GM13976 (cell line): ENCODE results near the gene SNCA.

Experiments used
- DNase-seq: peaks from one replicate; pipeline ENCODE4 v3.0.0; 2012; ENCODE audit warnings: low spot score
- in situ Hi-C: fragments of 300-500 bp; cut with MboI; formaldehyde crosslinking; loops from one replicate; pipeline ENCODE4 v1.12.0; 2022; ENCODE audit warnings: low sequenced_read_pairs, mixed read lengths, inconsistent platforms; ENCODE audit not compliant: unreplicated experiment
- TF ChIP-seq, protein P1 (sequence below): IDR thresholded peaks from 2 replicates; pipeline ENCODE4 v1.5.1; 2012; ENCODE audit warnings: borderline replicate concordance, mild to moderate bottlenecking; ENCODE audit not compliant: insufficient read depth; ENCODE audit errors: extremely low read depth, missing control alignments, control extremely low read depth

The SNCA gene

DNA sequence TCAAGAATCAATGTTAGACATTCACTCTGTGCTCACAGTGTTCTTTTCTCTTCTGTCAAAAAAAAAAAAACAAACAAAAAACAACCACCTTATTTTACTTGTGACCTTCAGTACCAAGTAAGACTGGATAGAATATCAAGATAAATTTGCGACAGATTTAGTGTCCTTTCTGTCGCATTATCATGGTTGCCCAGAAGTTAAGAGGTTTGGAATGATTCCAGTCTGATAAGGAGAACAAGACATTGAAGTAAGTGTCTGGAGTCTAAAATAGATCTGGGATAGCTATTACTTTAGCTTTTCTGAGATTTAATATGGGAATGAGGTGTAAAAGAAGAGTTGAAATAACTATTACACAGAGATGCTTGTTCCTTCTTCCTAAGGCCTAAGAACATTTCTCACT lies 31.7 kb downstream of the SNCA start:
- in situ Hi-C loops = no loop called here
- TF ChIP-seq, protein P1, sequence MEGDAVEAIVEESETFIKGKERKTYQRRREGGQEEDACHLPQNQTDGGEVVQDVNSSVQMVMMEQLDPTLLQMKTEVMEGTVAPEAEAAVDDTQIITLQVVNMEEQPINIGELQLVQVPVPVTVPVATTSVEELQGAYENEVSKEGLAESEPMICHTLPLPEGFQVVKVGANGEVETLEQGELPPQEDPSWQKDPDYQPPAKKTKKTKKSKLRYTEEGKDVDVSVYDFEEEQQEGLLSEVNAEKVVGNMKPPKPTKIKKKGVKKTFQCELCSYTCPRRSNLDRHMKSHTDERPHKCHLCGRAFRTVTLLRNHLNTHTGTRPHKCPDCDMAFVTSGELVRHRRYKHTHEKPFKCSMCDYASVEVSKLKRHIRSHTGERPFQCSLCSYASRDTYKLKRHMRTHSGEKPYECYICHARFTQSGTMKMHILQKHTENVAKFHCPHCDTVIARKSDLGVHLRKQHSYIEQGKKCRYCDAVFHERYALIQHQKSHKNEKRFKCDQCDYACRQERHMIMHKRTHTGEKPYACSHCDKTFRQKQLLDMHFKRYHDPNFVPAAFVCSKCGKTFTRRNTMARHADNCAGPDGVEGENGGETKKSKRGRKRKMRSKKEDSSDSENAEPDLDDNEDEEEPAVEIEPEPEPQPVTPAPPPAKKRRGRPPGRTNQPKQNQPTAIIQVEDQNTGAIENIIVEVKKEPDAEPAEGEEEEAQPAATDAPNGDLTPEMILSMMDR = no peak

DNA sequence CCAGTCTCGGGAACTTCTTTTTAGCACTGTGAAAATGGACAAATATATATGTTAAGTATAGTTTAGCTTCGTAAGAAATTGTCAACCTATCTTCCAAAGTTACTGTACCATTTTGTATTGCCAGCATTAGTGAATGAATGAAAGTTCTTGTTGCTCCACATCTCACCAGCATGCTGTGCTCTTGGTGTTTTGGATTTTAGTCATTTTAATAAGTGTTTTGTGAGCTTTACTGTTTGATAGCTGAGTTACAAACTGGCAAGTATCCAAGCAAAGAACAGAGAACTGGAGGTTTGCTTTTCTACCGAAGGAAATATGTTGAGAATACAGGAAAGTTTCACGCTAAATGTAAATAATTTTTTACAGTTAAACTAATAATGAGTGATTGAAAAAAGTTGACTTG lies 33.0 kb downstream of the SNCA start:
- in situ Hi-C loops = no loop called here
- no peak for DNase-seq
- TF ChIP-seq, protein P1 = no peak

More for the DNA sequence above, 31.7 kb downstream of the SNCA start:
- no peak for DNase-seq

DNA sequence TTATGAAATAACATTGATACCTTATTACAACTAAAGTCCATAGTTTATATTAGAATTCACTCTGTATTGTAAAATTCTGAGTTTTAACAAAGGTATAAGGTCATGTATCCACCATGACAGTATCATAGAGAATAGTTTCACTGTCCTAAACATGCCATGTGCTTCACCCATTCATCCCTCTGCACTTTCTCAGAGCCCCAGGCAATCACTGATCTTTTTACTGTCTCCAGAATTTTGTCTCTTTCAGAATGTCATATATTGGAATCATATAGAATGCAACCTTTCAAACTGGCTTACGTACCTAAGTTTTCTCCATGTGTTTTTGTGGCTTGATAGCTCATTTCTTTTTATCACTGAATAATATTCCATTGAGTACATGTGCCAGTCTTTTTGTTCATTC lies 33.9 kb downstream of the SNCA start:
- no peak for DNase-seq
- TF ChIP-seq, protein P1 = no peak
- in situ Hi-C loops = no loop called here

DNA sequence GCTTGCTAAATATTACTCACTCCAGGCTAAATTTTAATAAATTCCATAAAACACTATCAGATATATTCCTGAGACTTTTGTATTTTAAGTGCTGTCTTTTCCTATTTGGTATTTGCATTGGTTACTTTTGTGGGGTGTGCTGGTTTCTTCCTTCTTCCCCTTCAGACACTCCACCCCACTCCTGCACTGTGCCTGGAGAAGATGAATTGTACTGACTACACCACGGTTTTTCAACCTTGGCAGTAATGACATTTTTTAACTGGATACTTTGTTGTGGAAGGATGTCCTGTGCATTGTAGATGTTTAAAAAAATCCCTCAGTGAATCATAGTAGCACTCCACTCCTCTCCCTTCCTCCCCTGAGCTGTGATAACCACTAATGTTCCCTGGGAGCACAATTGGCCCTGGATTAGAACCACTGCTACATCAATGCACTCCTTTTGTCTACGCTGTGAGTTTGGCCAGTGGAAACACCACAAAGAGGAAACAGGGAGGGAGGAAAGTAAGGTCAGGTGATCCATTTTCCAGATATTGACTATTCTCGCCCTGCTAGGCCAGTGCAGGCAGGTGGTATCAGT lies 36.3 kb downstream of the SNCA start:
- no peak for DNase-seq
- TF ChIP-seq, protein P1 = no peak
- in situ Hi-C loops = no loop called here

DNA sequence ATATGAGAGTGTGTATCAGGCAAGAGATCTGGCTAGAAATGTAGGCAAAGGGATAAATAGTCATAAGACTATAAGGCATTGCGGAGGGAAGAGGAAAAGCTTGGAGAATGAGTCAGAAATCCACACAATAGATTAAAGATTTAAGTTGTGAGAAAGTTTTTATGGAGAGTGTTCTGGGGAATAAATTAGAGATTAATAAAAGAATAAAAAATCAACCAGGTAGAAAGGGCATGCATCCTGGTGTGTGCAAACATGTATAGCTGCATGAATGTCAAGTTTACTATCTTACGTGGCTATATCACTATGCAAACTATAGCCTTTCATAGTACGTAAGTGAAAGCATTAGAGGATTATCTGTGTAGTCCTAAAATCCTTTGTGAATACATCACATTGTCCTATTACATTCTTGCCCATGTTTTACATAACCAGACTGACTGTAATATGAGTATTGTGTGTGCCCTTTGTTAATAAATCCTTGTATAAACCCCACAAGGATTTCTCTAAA lies 36.9 kb downstream of the SNCA start:
- in situ Hi-C loops = no loop called here
- TF ChIP-seq, protein P1 = no peak
- no peak for DNase-seq

DNA sequence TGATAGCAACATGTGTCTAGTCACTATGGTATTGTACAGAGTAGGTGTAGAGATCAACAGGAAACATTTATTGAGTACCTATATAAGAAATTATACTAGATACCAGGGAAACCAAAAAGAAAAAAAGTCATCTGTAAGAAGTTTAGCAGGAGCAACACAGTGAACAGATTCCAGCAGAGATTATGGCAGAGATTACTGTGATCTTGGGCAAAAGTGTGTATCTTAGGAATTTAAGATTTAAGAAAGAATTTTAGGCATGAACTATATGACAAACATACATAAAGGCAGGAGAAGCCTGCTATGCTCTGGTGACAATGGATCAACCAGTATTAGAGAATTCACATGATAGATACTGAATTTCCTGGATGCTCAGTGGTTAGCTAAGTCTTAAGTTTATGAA lies 37.9 kb downstream of the SNCA start:
- in situ Hi-C loops = no loop called here
- DNase-seq = no peak
- TF ChIP-seq, protein P1 = no peak

DNA sequence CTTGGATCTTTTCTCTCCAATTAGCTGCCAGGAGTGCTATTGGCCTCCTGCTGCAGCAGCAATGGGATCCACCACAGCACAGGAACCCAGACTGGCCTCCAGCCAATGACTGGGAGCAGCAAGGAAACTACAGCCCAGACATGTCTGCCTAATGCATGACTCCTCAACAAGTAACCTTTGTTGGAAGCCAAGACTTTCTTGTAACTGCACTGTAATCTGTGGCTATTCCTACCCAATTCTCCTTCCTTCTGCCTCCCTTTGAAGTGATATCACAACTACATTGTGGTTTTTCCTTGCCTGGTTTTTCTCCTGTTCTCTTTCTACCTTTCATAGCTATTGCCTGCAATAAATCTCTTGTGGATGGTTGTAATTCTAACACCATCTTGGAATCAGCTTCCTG lies 39.8 kb downstream of the SNCA start:
- TF ChIP-seq, protein P1 = no peak
- no peak for DNase-seq
- in situ Hi-C loops = no loop called here
